Measurements from ENCODE around the gene ADAMTS2. TPM values are rescaled to one million over a fixed set of nuclear protein-coding genes. Genes with fewer than 3 reads are reported as not detected.

The ADAMTS2 gene
- polyA plus RNA-seq, 1 experiment, result 129 TPM

- CTCF ChIA-PET, result interaction anchor here (1.0 to 2.3 kb wide), 4 partner anchors 7 to 31 kb away, joined by 3 to 6 read pairs (median 3); no protein-coding TSS in a partner anchor
- Histone ChIP-seq H3K27me3 (ENCODE audit: control insufficient read depth, insufficient read depth, low read length) (no peaks in the 10 kb centered on the region), H3K36me3 (ENCODE audit: control insufficient read depth, insufficient read depth, low read length) (peaks cover 10% of the 10 kb centered on the region), H3K4me3 (ENCODE audit: low read depth, low read length) (no peak overlapping the region)
- no peak for TF ChIP-seq CTCF (IDR thresholded peaks at IDR 0.05; ENCODE audit: insufficient read depth, low read depth, low read length)
- POLR2A ChIA-PET, result no interaction called here
- no peak for DNase-seq (ENCODE audit: low read depth)
These were observed 72.8 kb downstream of the ADAMTS2 start for GRCh38 chr5:179272326-179273072.

- ChIA-PET POLR2A (no interaction called here), CTCF (interaction anchor here (1.0 to 2.0 kb wide), 4 partner anchors 10 to 104 kb away, joined by 3 to 5 read pairs (median 4); no protein-coding TSS in a partner anchor)
- no peaks in the 10 kb centered on the region for H3K27me3 ChIP-seq (ENCODE audit: control insufficient read depth, insufficient read depth, low read length)
- DNase-seq (ENCODE audit: low read depth), result no peak
- no peak for TF ChIP-seq CTCF (IDR thresholded peaks at IDR 0.05; ENCODE audit: insufficient read depth, low read depth, low read length)
- H3K36me3 ChIP-seq (ENCODE audit: control insufficient read depth, insufficient read depth, low read length), result peaks cover 13% of the 10 kb centered on the region
- no peak overlapping the region for H3K4me3 ChIP-seq (ENCODE audit: low read depth, low read length)
These were observed 73.4 kb downstream of the ADAMTS2 start for GRCh38 chr5:179271821-179272325.

- DNase-seq (ENCODE audit: low read depth), result no peak
- no peak overlapping the region for H3K4me3 ChIP-seq (ENCODE audit: low read depth, low read length)
- H3K36me3 ChIP-seq (ENCODE audit: control insufficient read depth, insufficient read depth, low read length), result peaks cover 13% of the 10 kb centered on the region
- no peaks in the 10 kb centered on the region for H3K27me3 ChIP-seq (ENCODE audit: control insufficient read depth, insufficient read depth, low read length)
- ChIA-PET POLR2A (no interaction called here), CTCF (interaction anchor here (1.0 to 2.0 kb wide), 4 partner anchors 10 to 104 kb away, joined by 3 to 5 read pairs (median 4); no protein-coding TSS in a partner anchor)
- no peak for TF ChIP-seq CTCF (IDR thresholded peaks at IDR 0.05; ENCODE audit: insufficient read depth, low read depth, low read length)
These were observed 73.9 kb downstream of the ADAMTS2 start for GRCh38 chr5:179271428-179271734.

- POLR2A ChIA-PET, result no interaction called here
- Histone ChIP-seq H3K36me3 (ENCODE audit: control insufficient read depth, insufficient read depth, low read length) (peaks cover 13% of the 10 kb centered on the region), H3K4me3 (ENCODE audit: low read depth, low read length) (no peak overlapping the region), H3K27me3 (ENCODE audit: control insufficient read depth, insufficient read depth, low read length) (no peaks in the 10 kb centered on the region)
- no peak for TF ChIP-seq CTCF (IDR thresholded peaks at IDR 0.05; ENCODE audit: insufficient read depth, low read depth, low read length)
- CTCF ChIA-PET, result interaction anchor here (1.0 to 2.0 kb wide), 4 partner anchors 9 to 103 kb away, joined by 3 to 5 read pairs (median 4); no protein-coding TSS in a partner anchor
- peak; percentile 72 for DNase-seq (ENCODE audit: low read depth)
These were observed 74.5 kb downstream of the ADAMTS2 start for GRCh38 chr5:179270581-179271427.
